Cerebellar nuclear complex (tissue), 1 donor: ENCODE measurements around the gene CEP85L.

ENCODE experiments used
- DNase-seq, 2 experiments: peaks; one replicate each; lab custom pipeline; 2025; lab: John Stamatoyannopoulos, UW

Gene CEP85L

GRCh38 chr6:118542184-118542952, 109.0 kb downstream of the CEP85L start:
- no peak for DNase-seq

GRCh38 chr6:118537574-118537973, 113.8 kb downstream of the CEP85L start:
- DNase-seq, result no peak

- DNase-seq, result no peak
Observed at GRCh38 chr6:118536478-118536877, 114.9 kb downstream of the CEP85L start.

- no peak for DNase-seq
Observed at GRCh38 chr6:118535176-118535844, 116.1 kb downstream of the CEP85L start.

- DNase-seq, result no peak
Observed at GRCh38 chr6:118530942-118531341, 120.4 kb downstream of the CEP85L start.

- DNase-seq, result no peak
Observed at GRCh38 chr6:118529756-118530155, 121.6 kb downstream of the CEP85L start.

GRCh38 chr6:118528129-118528528, 123.3 kb downstream of the CEP85L start:
- no peak for DNase-seq

GRCh38 chr6:118525913-118526780, 125.2 kb downstream of the CEP85L start:
- no peak for DNase-seq

GRCh38 chr6:118524686-118525085, 126.7 kb downstream of the CEP85L start:
- DNase-seq, result no peak

- DNase-seq, result no peak
Observed at GRCh38 chr6:118523216-118523615, 128.2 kb downstream of the CEP85L start.

GRCh38 chr6:118522422-118522821, 129.0 kb downstream of the CEP85L start:
- DNase-seq, result no peak

- no peak for DNase-seq
Observed at GRCh38 chr6:118514689-118515088, 136.7 kb downstream of the CEP85L start.

GRCh38 chr6:118511930-118512715, 139.3 kb downstream of the CEP85L start:
- no peak for DNase-seq

- DNase-seq, result no peak
Observed at GRCh38 chr6:118509009-118509617, 142.3 kb downstream of the CEP85L start.

- no peak for DNase-seq
Observed at GRCh38 chr6:118507636-118508035, 143.8 kb downstream of the CEP85L start.

- no peak for DNase-seq
Observed at GRCh38 chr6:118506071-118506638, 145.2 kb downstream of the CEP85L start.

GRCh38 chr6:118505656-118506055, 145.7 kb downstream of the CEP85L start:
- DNase-seq, result no peak

- no peak for DNase-seq
Observed at GRCh38 chr6:118504611-118505010, 146.8 kb downstream of the CEP85L start.

GRCh38 chr6:118502169-118502568, 149.2 kb downstream of the CEP85L start:
- no peak for DNase-seq

- DNase-seq, result no peak
Observed at GRCh38 chr6:118501765-118502164, 149.6 kb downstream of the CEP85L start.

- no peak for DNase-seq
Observed at GRCh38 chr6:118501099-118501498, 150.3 kb downstream of the CEP85L start.
